GM18861 (cell line): ENCODE data around the gene USP17L5.
"Not testable (repeated sequence)": the region's sequence is repeated elsewhere in the genome, so short reads cannot be mapped to it uniquely, and the experiment has no call there.

ENCODE experiments used
- ATAC-seq: cut with Tn5 transposase; IDR thresholded peaks from one replicate; pipeline ENCODE4 v1.9.1; 2021; ENCODE audit not compliant: unreplicated experiment

The USP17L5 gene

GRCh38 chr4:9339103-9339502 is at the start of gene USP17L5:
USP17L5 (plus strand) TSS chr4:9339403; CDS start chr4:9339403, 0 bp downstream.
- not testable (repeated sequence) for ATAC-seq

DNA sequence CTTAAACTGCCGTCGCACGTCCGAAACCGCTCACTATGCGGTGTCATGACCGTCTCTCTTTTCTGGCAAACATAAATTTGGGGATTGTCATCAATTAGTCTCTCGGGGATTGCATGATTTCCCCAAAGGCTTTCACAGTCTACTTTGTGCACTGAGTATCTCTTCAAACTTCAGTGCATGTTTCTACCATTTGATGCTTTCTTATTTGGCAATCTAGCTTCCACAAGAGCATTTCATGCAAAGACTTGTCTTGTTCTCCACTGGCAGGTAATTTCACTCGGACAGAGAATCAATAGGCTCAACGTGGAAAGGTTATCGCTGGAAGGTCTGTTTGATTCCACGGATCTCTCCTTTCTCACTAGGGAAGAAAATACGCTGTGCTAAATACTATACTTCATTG is 15.0 kb upstream of the USP17L5 start:
- not testable (repeated sequence) for ATAC-seq

DNA sequence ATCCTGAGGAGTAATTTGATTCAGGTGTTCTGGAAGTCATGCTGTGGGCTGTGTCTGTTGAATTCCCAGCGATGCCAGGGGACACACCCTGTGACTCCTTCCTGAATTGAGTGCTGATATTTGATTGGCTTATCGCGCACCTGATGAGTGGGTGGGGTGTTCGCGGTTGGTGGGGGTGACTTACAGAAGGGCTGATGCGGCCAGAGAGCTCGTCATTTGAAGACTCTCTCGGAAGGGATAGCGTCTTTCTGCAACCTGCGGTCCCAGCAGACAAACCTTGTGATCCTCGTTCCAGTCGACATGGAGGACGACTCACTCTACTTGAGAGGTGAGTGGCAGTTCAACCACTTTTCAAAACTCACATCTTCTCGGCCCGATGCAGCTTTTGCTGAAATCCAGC is 14.3 kb upstream of the USP17L5 start, which contains the start of gene USP17L24:
Gene USP17L24, plus strand, starts transcription at position 301 of the 400 bp plus-strand sequence. Its CDS starts 0 bp downstream, at position 301.
- not testable (repeated sequence) for ATAC-seq

DNA sequence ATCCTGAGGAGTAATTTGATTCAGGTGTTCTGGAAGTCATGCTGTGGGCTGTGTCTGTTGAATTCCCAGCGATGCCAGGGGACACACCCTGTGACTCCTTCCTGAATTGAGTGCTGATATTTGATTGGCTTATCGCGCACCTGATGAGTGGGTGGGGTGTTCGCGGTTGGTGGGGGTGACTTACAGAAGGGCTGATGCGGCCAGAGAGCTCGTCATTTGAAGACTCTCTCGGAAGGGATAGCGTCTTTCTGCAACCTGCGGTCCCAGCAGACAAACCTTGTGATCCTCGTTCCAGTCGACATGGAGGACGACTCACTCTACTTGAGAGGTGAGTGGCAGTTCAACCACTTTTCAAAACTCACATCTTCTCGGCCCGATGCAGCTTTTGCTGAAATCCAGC is 9.6 kb upstream of the USP17L5 start, which contains the start of gene USP17L25:
Gene USP17L25, plus strand, starts transcription at position 301 of the 400 bp plus-strand sequence. Its CDS starts 0 bp downstream, at position 301.
- not testable (repeated sequence) for ATAC-seq

DNA sequence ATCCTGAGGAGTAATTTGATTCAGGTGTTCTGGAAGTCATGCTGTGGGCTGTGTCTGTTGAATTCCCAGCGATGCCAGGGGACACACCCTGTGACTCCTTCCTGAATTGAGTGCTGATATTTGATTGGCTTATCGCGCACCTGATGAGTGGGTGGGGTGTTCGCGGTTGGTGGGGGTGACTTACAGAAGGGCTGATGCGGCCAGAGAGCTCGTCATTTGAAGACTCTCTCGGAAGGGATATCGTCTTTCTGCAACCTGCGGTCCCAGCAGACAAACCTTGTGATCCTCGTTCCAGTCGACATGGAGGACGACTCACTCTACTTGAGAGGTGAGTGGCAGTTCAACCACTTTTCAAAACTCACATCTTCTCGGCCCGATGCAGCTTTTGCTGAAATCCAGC is 4.8 kb upstream of the USP17L5 start, which contains the start of gene USP17L26:
Gene USP17L26, plus strand, starts transcription at position 301 of the 400 bp plus-strand sequence. Its CDS starts 0 bp downstream, at position 301.
- not testable (repeated sequence) for ATAC-seq

DNA sequence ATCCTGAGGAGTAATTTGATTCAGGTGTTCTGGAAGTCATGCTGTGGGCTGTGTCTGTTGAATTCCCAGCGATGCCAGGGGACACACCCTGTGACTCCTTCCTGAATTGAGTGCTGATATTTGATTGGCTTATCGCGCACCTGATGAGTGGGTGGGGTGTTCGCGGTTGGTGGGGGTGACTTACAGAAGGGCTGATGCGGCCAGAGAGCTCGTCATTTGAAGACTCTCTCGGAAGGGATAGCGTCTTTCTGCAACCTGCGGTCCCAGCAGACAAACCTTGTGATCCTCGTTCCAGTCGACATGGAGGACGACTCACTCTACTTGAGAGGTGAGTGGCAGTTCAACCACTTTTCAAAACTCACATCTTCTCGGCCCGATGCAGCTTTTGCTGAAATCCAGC is 4.6 kb downstream of the USP17L5 start, which contains the start of gene USP17L27:
Gene USP17L27, plus strand, starts transcription at position 301 of the 400 bp plus-strand sequence. Its CDS starts 0 bp downstream, at position 301.
- ATAC-seq, result not testable (repeated sequence)

- ATAC-seq, result not testable (repeated sequence)
These were observed 9.4 kb downstream of the USP17L5 start, which contains the start of gene USP17L28 for GRCh38 chr4:9348593-9348992. USP17L28 (plus strand) TSS chr4:9348893; CDS start chr4:9348893, 0 bp downstream.

DNA sequence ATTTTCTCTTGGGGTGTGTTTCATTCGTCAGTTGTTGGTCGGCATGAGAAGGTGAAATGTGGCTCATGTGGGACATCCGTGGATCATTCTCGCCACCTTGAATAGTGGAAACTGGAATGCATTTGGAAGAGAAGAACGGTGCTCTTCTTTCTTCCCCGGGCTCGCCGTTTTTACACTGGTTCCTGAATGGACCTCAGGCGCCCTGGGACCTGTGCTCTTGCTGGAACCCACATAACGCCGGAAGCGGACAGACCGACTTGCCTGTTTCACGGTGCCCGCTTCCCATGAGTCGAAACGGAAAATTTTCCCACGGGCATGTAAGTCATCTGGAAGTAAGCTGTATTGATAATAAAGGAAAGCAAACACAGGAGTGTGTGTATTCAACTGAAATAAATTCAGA is 11.7 kb downstream of the USP17L5 start:
- ATAC-seq, result not testable (repeated sequence)

DNA sequence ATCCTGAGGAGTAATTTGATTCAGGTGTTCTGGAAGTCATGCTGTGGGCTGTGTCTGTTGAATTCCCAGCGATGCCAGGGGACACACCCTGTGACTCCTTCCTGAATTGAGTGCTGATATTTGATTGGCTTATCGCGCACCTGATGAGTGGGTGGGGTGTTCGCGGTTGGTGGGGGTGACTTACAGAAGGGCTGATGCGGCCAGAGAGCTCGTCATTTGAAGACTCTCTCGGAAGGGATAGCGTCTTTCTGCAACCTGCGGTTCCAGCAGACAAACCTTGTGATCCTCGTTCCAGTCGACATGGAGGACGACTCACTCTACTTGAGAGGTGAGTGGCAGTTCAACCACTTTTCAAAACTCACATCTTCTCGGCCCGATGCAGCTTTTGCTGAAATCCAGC is 14.1 kb downstream of the USP17L5 start, which contains the start of gene USP17L29:
Gene USP17L29, plus strand, starts transcription at position 301 of the 400 bp plus-strand sequence. Its CDS starts 0 bp downstream, at position 301.
- not testable (repeated sequence) for ATAC-seq

DNA sequence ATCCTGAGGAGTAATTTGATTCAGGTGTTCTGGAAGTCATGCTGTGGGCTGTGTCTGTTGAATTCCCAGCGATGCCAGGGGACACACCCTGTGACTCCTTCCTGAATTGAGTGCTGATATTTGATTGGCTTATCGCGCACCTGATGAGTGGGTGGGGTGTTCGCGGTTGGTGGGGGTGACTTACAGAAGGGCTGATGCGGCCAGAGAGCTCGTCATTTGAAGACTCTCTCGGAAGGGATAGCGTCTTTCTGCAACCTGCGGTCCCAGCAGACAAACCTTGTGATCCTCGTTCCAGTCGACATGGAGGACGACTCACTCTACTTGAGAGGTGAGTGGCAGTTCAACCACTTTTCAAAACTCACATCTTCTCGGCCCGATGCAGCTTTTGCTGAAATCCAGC is 23.6 kb downstream of the USP17L5 start, which contains the start of gene USP17L30:
Gene USP17L30, plus strand, starts transcription at position 301 of the 400 bp plus-strand sequence. Its CDS starts 0 bp downstream, at position 301.
- not testable (repeated sequence) for ATAC-seq

GRCh38 chr4:9379881-9380280 is 40.7 kb downstream of the USP17L5 start:
- ATAC-seq, result not testable (repeated sequence)

DNA sequence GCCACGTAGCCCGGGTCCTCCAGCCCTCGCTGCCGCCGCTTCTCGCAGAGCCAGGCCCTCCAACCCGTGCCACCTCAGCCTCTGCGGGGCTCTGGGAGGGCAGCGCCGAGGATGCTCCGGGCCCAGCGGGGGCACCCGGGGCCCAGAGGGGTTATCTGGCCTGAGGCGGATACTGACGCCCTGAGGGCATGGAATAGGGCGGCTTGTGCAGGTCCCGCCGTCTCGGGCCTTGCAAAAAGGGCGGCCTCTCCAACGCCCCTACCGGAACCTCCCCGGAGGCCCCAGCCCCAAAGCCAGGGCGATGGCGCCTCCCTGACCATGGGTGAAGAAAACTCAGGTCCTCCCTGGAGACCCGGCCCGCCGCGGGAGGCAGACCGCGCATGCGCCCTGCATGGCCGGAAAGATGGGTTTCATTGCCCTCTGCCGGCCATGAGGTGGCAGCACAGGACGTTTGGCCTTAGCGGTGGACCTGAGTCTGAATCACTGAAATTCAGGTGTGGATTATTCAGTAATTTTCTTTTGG is 41.9 kb downstream of the USP17L5 start:
- not testable (repeated sequence) for ATAC-seq

DNA sequence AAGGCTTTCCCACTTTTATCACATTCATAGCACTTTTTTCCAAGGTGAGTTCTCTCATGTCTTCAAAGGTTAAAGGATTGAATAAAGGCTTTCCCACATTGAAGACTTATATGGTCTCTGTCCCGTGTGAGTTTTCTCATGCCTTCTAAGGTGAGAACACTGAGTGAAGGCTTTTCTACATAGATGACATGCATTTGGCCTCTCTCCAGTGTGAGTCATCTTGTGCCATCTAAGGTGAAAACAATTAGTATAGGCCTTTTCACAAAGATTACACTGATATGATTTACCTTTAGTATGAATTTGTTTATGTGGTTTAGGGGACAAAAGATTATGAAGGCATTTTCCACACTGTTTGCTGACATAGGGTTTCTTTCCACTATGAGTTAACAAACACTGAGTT is 44.9 kb downstream of the USP17L5 start:
- no peak for ATAC-seq

DNA sequence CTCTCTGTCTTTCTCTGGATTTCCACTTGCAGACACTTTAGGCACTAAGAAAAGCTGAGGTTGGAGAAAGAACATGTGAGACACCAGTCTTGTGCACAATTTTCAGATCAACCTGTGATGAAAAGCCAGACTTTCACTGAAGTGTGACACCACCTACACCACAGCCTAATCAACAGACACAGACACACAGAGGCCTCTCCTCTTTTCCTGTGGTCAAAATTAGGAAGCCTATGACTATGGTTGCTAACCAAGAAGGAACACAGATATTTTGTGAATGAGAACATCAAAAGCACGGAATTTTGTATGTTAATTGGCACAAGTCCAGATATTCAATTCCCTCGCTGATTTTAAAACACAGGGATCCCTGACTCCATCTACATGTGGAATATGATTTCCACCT is 49.8 kb downstream of the USP17L5 start:
- ATAC-seq, result not testable (repeated sequence)
